Osteocyte (in vitro differentiated cells): ENCODE data around the gene SLC51A. TPM values are rescaled to one million over a fixed set of nuclear protein-coding genes. Genes with fewer than 3 reads are reported as not detected.

Experiments
- DNase-seq: peaks from one replicate; pipeline ENCODE4 v3.0.0; 2021; ENCODE audit warnings: mixed read lengths; ENCODE audit not compliant: unreplicated experiment; ENCODE audit errors: extremely low spot score
- H3K27ac Mint-ChIP-seq: one replicate; pipeline ENCODE4 v1.8.0; 2021; ENCODE audit warnings: mild to moderate bottlenecking, mixed read lengths; ENCODE audit not compliant: unreplicated experiment
- H3K27me3 Mint-ChIP-seq: one replicate; pipeline ENCODE4 v1.8.0; 2021; ENCODE audit warnings: mixed read lengths; ENCODE audit not compliant: unreplicated experiment
- H3K36me3 Mint-ChIP-seq: one replicate; pipeline ENCODE4 v1.8.0; 2021; ENCODE audit warnings: mixed read lengths; ENCODE audit not compliant: unreplicated experiment
- H3K4me1 Mint-ChIP-seq: one replicate; pipeline ENCODE4 v1.8.0; 2021; ENCODE audit warnings: mixed read lengths; ENCODE audit not compliant: unreplicated experiment
- H3K4me3 Mint-ChIP-seq: one replicate; pipeline ENCODE4 v1.8.0; 2021; ENCODE audit warnings: mild to moderate bottlenecking, moderate library complexity, mixed read lengths; ENCODE audit not compliant: unreplicated experiment
- H3K9me3 Mint-ChIP-seq: one replicate; pipeline ENCODE4 v1.8.0; 2021; ENCODE audit warnings: mixed read lengths; ENCODE audit not compliant: unreplicated experiment
- CTCF ChIP-seq: fragments of 200-600 bp; sonication (generic); IDR thresholded peaks from 2 replicates; pipeline ENCODE4 v1.5.0; 2021; ENCODE audit warnings: antibody characterized with exemption, mild to moderate bottlenecking, moderate library complexity
- total RNA-seq: library from RNA; stranded (reverse); gene quantifications from 2 replicates; pipeline ENCODE4 v1.2.1, GENCODE V29; 2021

The SLC51A gene
- total RNA-seq, 1 donor from 2014 or later, result not detected

GRCh38 chr3:196192524-196193051, 23.7 kb upstream of the SLC51A start:
- Mint-ChIP-seq H3K36me3 (no peaks in the 10 kb centered on the region), H3K4me3 (no peak overlapping the region), H3K27ac (no peak overlapping the region), H3K4me1 (peaks cover 7% of the 10 kb centered on the region), H3K27me3 (no peaks in the 10 kb centered on the region), H3K9me3 (no peaks in the 10 kb centered on the region)
- no peak for TF ChIP-seq CTCF
- DNase-seq, result no peak

- no peaks in the 10 kb centered on the region for H3K36me3 Mint-ChIP-seq
- no peak for DNase-seq
- no peaks in the 10 kb centered on the region for H3K27me3 Mint-ChIP-seq
- no peak overlapping the region for H3K4me3 Mint-ChIP-seq
- H3K4me1 Mint-ChIP-seq, result peaks cover 7% of the 10 kb centered on the region
- no peaks in the 10 kb centered on the region for H3K9me3 Mint-ChIP-seq
- H3K27ac Mint-ChIP-seq, result no peak overlapping the region
- TF ChIP-seq CTCF, result no peak
Observed at GRCh38 chr3:196193133-196193735, 23.1 kb upstream of the SLC51A start.

- peaks cover 7% of the 10 kb centered on the region for H3K4me1 Mint-ChIP-seq
- no peaks in the 10 kb centered on the region for H3K36me3 Mint-ChIP-seq
- no peaks in the 10 kb centered on the region for H3K9me3 Mint-ChIP-seq
- H3K4me3 Mint-ChIP-seq, result no peak overlapping the region
- no peak for DNase-seq
- no peaks in the 10 kb centered on the region for H3K27me3 Mint-ChIP-seq
- no peak overlapping the region for H3K27ac Mint-ChIP-seq
- no peak for TF ChIP-seq CTCF
Observed at GRCh38 chr3:196193736-196194541, 22.4 kb upstream of the SLC51A start.

GRCh38 chr3:196194542-196194915, 21.8 kb upstream of the SLC51A start:
- H3K9me3 Mint-ChIP-seq, result no peaks in the 10 kb centered on the region
- DNase-seq, result no peak
- no peaks in the 10 kb centered on the region for H3K27me3 Mint-ChIP-seq
- no peak overlapping the region for H3K27ac Mint-ChIP-seq
- no peaks in the 10 kb centered on the region for H3K36me3 Mint-ChIP-seq
- TF ChIP-seq CTCF, result no peak
- H3K4me1 Mint-ChIP-seq, result peaks cover 6% of the 10 kb centered on the region
- H3K4me3 Mint-ChIP-seq, result no peak overlapping the region

- no peaks in the 10 kb centered on the region for H3K27me3 Mint-ChIP-seq
- no peak for DNase-seq
- H3K36me3 Mint-ChIP-seq, result no peaks in the 10 kb centered on the region
Observed at GRCh38 chr3:196195664-196196265, 20.6 kb upstream of the SLC51A start.

More at GRCh38 chr3:196195664-196196265, 20.6 kb upstream of the SLC51A start:
- H3K9me3 Mint-ChIP-seq, result no peaks in the 10 kb centered on the region
- H3K27ac Mint-ChIP-seq, result no peak overlapping the region
- no peak overlapping the region for H3K4me3 Mint-ChIP-seq
- H3K4me1 Mint-ChIP-seq, result no peaks in the 10 kb centered on the region
- no peak for TF ChIP-seq CTCF
